ENCODE measurements around the gene TRIM17.

DNA sequence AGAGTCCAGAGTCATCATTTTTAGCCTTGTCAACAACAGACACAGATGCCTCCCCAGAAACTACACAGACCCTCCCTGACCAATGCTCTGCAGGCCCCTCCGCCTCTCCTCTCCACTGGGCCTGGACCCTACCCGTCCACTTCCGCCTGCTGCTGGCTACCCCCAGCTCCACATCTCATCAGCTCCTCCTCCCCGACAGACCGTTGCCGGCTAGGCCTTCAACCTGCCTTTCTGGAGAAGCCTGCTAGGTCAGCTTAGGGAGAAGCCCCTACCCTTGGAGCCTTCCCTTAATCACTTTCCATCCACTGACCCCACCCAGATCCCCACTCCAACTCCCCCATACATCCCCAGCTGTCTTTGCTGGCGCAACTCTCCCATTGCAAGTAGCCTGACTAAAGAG lies 1.4 kb downstream of the TRIM17 start:
- TF ChIP-seq, protein P1, sequence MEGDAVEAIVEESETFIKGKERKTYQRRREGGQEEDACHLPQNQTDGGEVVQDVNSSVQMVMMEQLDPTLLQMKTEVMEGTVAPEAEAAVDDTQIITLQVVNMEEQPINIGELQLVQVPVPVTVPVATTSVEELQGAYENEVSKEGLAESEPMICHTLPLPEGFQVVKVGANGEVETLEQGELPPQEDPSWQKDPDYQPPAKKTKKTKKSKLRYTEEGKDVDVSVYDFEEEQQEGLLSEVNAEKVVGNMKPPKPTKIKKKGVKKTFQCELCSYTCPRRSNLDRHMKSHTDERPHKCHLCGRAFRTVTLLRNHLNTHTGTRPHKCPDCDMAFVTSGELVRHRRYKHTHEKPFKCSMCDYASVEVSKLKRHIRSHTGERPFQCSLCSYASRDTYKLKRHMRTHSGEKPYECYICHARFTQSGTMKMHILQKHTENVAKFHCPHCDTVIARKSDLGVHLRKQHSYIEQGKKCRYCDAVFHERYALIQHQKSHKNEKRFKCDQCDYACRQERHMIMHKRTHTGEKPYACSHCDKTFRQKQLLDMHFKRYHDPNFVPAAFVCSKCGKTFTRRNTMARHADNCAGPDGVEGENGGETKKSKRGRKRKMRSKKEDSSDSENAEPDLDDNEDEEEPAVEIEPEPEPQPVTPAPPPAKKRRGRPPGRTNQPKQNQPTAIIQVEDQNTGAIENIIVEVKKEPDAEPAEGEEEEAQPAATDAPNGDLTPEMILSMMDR (IDR thresholded peaks at IDR 0.05; ENCODE audit: low read depth, low read length, poor library complexity, severe bottlenecking) = no peak
- no peak for TF ChIP-seq EZH2phosphoT487 (IDR thresholded peaks at IDR 0.05; ENCODE audit: borderline replicate concordance, low read length)

Data from DOHH2 (cell line).